NCI-H460 (cell line): ENCODE measurements around the gene SLC24A2. TPM values are rescaled to one million over a fixed set of nuclear protein-coding genes. Genes with fewer than 3 reads are reported as not detected.
A peak's percentile ranks its signal among the peaks of the same experiment; 100 is the strongest.
"Not testable (repeated sequence)": the region's sequence is repeated elsewhere in the genome, so short reads cannot be mapped to it uniquely, and the experiment has no call there.

Experiments
- DNase-seq: peaks from one replicate; pipeline ENCODE4 v3.0.0-alpha.2; 2016; ENCODE audit warnings: low read depth; ENCODE audit errors: extremely low read depth
- polyA plus RNA-seq: library from polyadenylated mRNA; depleted of rRNA; stranded (reverse); fragments of >200 nt; gene quantifications from 2 replicates; pipeline ENCODE4 v1.2.3, GENCODE V29; 2014; cell fraction: nucleus; rRNA removed
- total RNA-seq: library from RNA; depleted of rRNA; stranded (reverse); fragments of >200 nt; shearing (Covaris generic); gene quantifications from 2 replicates; pipeline ENCODE4 v1.2.3, GENCODE V29; 2014; rRNA removed

The SLC24A2 gene
- total RNA-seq = not detected in 2 replicates
- not detected in 2 replicates for polyA plus RNA-seq

DNA sequence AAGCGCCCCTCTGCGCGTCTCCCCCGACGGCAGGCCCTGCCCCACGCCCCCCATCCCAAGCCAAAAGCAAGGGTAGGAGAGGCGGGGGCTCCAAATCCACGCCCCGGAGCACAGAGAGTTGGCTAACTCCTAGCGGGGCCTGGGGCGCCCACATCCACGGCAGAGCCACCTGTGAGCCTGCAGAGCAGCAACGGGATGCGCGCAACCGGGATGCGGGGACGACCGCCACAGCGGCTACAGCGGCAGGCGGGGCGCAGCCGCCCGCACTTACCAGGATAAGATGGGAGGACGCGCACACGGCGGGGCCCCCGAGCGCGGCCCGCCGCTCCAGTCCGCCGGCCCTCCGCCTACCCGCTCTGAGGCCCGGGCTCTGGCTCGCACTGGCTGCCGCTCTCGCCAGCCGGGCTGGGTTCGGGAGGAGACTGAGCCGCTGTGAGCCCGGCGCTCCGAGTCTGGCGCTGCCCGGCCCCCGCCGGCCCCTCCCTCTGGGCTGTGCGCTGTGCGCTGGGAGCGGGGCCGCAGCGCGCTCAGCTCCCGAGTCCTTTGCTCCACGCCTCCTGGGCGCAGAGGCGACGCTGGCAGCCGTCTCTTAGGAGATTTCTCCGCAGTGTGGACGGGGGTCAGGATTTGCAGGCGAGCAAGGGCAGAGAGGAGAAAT lies at the start of gene SLC24A2:
Gene SLC24A2, minus strand, starts transcription at position 424 of the 658 bp plus-strand sequence.
- no peak for DNase-seq

DNA sequence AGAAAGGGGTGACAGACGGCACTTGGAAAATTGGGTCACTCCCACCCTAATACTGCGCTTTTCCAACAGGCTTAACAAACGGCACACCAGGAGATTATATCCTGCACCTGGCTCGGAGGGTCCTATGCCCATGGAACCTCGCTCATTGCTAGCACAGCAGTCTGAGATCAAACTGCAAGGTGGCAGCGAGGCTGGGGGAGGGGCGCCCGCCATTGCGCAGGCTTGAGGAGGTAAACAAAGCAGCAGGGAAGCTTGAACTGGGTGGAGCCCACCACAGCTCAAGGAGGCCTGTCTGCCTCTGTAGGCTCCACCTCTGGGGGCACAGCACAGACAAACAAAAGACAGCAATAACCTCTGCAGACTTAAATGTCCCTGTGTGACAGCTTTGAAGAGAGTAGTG lies 44.5 kb upstream of the SLC24A2 start:
- not testable (repeated sequence) for DNase-seq

DNA sequence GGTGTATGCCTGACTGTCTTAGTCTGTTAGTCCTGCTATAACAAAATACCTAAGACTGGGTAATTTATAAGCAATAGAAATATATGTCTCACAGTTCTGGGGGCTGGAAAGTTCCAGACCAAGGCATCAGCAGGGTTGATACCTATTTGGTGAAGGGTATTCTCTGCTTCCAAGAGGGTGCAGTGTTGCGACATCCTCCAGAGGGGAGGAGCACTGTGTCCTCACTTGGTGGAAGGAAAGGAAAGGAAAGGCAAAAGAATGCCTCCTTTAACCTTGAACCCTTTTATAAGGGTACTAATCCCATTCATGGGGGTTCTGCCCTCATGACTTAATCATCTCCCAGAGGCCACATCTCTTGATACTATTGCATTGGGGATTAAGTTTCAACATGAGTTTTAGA lies 42.0 kb upstream of the SLC24A2 start:
- DNase-seq = no peak

DNA sequence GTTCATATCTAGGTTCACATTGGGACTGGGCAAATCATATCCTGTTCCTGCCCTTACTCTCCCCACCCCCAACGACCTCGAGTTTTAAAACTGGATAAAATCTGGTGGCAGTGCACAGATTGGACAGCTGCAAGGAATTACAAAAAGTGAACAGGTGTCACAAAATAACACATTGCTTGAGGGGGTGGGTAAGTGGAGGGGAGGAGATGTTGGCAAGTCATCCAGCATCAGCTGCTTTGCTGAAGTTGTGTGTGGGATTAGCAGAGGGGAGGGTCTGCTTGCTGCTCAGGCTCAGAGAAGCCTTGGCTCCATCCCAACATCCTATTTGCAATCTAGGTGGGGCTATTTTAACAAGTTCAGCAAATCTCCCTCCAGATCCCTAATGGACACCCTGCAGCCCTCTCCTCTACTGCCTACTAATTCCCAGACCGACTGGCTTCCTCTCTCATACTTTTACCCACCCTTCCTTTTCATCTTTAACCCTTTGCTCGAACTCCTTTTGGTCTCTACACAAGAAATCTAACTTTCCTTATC lies 39.8 kb upstream of the SLC24A2 start:
- DNase-seq = no peak

DNA sequence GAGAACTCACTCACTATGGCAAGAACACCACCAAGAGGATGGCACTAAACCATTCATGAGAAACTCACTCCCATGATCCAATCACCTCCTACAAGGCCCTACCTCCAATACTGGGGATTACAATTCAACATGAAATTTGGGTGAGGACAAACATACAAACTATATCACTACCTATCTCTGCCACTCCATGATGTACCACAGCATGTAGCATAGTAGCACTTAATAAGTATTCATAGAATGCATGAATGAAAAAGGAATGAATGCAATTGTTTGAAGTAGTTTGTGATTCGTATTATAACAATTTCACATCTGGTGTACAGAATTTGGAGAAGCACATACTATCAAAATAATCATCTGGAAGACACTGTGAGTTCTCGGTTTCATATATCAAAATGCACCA lies 27.9 kb upstream of the SLC24A2 start:
- DNase-seq = no peak

DNA sequence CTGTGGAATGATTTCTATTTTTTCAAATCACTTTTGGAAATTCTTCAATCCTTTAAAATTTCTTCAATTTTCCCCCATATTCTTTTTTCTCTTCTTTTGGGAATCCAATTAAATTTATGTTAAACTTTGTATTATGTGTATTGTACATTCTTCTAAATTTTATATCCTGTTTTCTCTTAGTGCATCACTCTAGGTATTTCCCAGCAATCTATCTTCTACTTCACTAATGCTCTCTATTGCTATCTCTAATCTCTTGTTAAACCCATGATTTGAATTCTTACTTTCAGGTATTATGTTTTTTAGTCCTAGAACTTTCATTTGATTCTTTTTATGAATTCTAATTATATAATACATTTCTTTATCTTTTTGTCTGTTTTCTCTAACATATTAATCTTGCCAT lies 23.4 kb upstream of the SLC24A2 start:
- no peak for DNase-seq

DNA sequence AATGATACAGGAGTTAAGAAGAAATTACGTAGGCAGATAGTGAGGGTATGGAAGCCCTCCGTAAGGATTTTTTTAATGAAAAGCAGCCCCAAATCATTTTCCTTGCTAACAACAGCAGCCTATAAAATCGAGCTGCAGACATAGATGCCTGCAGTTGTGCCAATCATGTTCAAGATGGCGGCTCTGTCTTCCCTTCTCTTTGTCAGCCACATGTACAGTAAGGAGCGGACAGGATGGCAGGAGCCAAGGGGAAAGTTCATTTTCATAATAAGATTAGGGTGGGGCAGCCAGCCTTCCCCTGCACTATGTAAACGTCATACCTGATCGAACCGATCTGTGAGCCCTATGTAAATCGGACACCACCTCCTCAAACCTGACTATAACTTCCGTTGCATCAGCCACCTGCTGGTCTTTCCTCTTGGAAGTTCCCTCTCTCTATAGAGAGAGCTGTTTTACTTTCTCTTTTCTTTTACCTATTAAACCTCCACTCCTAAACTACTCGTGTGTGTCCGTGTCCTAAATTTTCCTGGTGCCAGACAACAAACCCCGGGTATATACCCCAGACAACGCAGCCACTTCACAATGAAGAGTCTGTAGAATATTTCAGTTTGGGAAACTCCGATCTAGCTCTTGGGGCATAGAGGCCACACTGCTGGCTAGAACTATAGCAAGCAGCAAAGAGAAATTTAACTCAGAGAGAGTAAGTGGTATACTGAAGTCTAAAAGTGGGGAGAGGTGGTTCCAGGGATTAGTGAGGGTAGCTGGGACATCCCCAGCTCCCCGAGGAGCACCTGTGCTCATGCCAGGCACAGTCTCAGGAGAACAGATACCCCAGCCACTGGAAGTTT lies 20.8 kb upstream of the SLC24A2 start:
- DNase-seq = no peak

DNA sequence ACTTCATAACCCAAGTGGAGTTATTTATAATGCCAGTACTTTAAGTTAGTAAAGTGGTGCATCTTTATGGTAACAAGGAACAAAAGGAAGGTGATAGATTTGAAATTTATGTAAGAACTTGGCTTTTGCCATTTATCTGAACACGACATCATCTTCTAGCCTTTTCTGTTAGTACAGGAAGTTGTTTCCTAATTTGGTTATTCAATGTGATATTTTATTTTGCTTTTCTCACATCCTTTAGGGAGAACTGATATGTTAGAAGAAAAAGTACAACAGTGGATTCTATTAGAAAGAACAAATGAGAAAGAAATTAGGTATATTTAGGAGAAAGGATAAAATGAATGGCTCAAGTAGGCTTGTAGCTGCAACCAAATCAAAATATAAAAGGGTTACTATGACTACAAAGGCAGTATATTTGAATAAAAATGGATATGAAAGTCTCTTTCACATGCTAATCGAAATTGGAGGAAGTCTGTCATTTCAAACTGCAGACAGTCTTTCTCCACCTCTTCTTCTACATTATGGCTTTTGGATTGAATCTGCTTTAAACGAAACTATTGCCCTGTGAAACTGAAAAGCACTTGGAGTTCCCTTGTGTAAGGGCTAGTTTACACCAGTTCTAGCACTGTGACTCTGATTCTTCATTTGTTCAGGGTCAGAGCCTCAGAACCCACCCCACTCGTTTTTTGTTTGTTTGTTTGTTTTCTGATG lies 18.5 kb upstream of the SLC24A2 start:
- no peak for DNase-seq

DNA sequence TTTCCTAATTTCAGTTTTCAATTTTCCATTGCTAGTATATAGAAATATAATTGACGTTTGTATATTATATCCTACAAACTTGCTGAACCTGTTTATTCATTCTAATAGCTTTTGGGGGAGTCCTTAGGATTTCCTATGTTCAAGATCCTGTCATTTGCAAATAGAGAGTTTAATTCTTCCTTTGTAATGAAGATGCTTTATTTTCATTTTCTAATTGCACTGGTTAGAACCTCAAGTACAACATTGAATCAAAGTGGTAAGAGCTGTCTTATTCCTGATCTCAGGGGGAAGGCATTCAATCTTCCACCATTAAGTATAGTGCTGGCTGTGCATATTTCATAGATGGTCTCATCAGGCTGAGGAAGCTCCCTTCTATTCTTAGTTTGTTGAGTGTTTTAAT lies 15.6 kb upstream of the SLC24A2 start:
- no peak for DNase-seq

DNA sequence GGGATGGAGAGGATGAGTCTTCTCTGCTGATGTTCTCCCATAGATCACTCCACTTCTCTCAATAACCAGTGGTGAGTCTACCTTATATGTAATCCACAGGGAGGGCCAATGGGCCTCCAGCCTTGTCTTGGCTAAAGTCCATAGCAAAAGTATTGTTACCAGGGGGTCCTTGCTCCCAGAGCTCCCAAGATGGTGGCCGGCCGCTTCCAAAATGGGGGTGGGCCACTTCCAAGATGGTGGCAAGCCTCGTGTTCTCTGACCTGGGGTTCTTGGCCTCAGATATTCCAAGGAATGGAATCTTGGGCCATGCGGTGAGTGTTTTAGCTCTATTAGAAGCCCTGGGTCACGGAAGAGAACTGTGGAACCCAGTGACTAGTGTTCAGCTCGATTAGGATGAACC lies 12.0 kb upstream of the SLC24A2 start:
- DNase-seq = no peak

DNA sequence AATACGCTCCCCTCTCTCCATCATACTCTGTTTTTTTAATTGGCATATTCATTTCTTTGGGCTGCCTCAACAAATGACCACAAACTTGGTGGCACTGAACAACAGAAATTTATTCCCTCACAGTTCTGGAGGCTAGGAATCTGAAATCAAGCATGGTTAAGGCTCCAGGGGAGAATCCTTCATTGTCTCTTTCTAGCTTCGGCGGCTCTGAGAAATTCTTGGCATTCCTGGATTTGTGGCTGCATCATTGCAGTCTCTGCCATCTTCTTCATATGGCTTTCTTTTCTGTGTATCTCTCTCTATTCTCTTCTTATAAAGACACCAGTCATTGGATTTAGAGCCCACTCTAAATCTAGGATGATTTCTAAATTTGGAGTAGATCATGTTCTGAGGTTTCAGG lies 10.9 kb upstream of the SLC24A2 start:
- no peak for DNase-seq

DNA sequence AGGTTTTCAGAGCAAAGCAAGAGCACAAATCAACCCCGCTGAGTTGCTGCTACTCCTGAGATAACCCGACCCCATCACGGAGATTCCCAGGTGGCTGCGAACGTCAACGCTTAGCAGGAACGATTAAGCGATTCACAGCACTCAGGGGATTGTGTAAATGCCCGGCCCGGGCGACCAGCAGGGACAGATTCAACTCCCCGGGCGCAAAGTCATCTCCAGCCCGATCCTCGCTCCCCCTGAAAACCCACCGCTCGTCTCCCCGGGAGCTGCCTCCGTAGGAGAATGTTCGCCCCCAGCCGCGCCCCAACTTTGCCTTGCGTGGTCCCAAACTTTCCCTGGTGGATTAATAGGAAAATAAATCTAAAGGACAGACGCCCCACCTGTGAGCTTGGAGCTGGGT lies 685 bp downstream of the SLC24A2 start:
- DNase-seq = no peak

DNA sequence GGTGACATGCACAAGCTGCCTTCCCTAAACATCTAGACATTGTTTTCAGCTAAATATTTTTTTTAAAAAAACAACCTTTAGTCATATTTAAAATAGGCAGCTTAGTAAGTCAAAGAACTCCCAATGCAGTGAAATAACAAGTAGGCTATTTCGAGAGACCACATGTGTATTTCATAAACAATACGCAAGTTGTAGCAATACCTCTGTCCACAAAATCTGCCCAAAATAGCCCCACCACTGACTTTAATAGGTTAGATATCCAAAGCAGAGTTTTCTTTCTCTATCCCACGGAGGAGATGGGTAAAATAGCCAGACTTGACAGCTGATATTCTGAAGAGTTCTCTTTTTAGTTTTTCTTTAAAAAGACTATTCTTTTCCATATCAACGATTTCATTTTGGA lies 1.2 kb downstream of the SLC24A2 start:
- DNase-seq = no peak

DNA sequence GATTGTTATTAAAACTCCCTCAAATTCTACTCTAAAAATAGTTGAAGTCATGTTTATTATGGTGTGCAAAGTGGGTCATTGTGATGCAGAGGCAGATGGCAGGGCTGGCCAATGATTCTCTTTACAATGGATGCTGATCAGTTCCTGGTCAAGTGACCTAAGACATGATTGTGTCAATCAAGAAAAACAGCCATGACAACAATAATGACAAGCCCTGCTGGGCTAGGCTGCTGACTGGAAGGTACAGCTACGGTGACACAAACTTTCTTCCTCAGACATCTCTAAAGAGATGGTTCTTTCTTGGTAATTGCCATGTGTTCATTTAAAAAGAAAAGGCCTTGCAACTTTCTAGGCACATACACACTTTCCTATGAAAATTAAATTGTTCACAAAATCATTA lies 3.6 kb downstream of the SLC24A2 start:
- no peak for DNase-seq

DNA sequence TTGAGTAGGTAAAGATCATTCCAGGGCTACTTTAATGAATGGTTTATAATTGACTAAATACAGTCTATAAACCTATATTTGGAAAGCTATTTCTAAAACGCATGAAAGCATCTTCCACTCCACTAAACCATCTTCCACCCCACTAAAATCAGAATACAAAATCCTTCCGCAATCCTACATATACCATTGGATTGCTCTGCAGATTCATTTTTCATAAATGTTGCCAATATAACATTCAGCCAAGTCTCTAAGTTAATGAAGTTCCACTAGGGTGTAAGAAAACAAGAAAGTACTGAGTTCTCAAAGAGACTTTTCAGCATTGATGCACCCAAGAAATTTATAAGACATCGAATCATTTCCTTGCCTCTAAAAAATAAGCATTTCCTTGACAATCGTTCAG lies 4.7 kb downstream of the SLC24A2 start:
- no peak for DNase-seq

DNA sequence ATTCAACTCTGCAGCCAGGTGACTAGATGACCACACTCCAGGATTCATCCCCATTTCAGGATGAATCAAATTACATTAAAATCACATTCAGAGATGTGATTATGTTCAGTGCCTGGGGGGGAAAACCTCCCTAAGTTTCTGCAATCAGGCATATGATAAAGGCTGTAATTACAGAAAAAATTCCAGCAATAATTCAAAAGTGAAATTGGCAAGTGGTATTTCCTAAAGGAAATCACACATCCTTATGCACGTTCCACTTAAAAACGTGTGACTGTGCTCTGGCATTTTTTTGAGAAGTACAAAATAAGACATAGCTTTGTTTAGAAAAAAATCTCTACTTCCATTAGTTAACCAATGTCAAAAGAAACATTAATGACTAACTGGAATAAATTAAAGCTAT lies 5.3 kb downstream of the SLC24A2 start:
- DNase-seq = no peak

DNA sequence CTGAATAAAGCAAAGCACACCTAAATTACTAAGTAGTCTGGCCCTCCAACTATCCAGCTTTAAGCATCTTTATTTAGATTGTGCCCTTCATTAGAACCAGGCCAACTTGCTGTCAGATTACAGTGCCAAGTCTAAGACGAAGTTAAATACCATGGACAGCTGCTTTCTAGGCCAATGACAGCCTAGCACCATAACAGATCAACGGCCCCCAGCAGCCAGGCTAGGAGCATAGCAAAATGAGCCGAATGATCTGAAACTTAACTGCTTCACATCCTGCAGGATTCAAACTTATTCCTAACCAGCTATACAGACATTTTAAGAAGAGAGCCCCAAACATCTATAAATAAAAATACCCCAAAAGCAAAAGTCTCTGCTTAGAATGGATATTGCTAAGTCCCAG lies 6.8 kb downstream of the SLC24A2 start:
- DNase-seq = peak; percentile 1

DNA sequence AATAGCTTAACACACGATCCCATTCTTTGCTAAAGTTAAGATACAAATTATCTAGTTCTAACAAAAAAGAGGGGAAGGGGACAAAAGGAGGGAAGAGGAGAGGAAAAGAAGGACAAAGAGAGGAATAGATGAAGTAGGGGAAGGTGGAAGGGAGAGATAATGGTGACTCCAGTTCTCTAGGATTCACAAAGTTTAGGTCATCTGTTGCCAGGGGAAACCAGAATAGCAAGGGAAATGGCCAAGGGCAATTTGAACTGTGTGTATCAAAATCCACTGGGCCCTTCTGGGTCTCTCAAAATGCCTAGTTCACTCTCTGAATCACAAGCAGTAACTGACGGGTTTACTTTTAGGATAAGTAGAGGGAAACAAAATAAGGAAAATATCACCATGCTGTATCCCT lies 7.6 kb downstream of the SLC24A2 start:
- no peak for DNase-seq

DNA sequence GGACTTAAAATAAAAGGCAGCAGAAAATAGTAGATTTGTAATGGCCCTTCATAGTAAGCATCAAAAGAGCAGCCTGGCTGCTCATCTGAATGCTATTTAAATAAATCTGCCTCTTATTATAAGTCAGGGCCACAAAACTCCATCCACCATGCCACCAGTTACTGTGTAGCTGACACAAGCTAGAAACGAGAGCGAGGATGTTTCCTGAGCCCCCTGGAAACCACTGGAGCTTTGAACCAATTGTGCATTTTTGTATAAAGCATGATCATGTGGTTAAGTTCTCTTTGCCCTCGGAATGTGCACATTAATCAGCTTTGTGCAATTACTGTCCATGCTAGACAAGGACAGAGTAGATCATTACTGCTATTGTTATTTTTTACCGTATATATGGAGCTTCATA lies 17.4 kb downstream of the SLC24A2 start:
- no peak for DNase-seq

DNA sequence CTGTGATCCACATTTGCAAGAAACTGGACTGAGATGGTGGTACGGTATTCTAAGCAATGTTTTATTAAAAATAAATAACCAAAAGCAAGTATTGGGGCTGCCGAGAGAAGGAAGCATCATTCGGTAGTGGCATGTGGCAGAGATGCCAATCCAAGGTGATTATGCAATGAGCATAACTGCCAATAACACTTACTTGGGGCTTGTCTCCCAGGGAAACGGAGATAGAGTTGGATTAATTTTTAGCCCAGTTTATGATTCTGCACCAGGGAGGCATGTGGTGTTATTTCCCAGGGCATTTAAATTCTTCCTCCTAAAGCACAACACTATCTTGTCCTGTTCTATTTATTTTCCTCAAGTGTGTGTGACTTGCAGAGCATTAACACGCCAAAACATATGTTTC lies 17.9 kb downstream of the SLC24A2 start:
- DNase-seq = no peak

DNA sequence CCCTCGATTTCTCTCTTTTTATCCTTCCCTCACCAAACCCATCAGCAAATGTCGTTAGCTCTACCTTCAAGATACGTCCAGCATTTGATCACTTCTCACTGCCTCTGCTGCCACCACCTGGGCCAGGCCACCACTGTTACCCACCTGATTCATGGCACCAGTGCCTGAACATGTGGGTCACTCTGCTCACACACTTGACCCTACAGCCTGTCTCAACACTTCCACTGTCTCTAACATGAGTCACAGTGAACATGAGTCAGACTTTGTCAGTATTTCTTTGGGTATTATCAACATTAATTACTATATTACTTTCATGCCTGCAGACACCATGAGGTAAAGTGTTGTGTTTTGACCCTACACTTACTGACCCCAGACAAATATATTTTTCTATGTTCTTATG lies 19.6 kb downstream of the SLC24A2 start:
- no peak for DNase-seq
